Astrocyte (in vitro differentiated cells and primary cell): ENCODE results near the gene GPR139.

Experiments used
- CTCF ChIP-seq: IDR thresholded peaks from 2 replicates; pipeline ENCODE4 v1.5.1; 2011; ENCODE audit warnings: low read depth, mild to moderate bottlenecking, inconsistent platforms, low read length, moderate library complexity; ENCODE audit not compliant: insufficient read depth
- EZH2 ChIP-seq: IDR thresholded peaks from 2 replicates; pipeline ENCODE4 v1.6.1; 2012; ENCODE audit warnings: mild to moderate bottlenecking, low read length, inconsistent platforms; ENCODE audit not compliant: insufficient read depth

- TF ChIP-seq CTCF (no peak), EZH2 (no peak)
These were observed 33.7 kb downstream of the GPR139 start for GRCh38 chr16:20040011-20040410.
